ENCODE data around the gene CASKIN2.
A peak's percentile ranks its signal among the peaks of the same experiment; 100 is the strongest.

The CASKIN2 gene

GRCh38 chr17:75476271-75476671 is 39.1 kb downstream of the CASKIN2 start:
- Mint-ChIP-seq H3K4me1 (peaks cover 66% of the 10 kb centered on the region), H3K27me3 (ENCODE audit: low read depth) (no peaks in the 10 kb centered on the region), H3K36me3 (ENCODE audit: low read depth) (peaks cover 15% of the 10 kb centered on the region), H3K4me3 (peak overlapping the region; percentile 75 to 78 (median 78)), H3K27ac (peak overlapping the region; percentile 95 to 97 (median 95)), H3K9me3 (no peaks in the 10 kb centered on the region)
- TF ChIP-seq, protein P1, sequence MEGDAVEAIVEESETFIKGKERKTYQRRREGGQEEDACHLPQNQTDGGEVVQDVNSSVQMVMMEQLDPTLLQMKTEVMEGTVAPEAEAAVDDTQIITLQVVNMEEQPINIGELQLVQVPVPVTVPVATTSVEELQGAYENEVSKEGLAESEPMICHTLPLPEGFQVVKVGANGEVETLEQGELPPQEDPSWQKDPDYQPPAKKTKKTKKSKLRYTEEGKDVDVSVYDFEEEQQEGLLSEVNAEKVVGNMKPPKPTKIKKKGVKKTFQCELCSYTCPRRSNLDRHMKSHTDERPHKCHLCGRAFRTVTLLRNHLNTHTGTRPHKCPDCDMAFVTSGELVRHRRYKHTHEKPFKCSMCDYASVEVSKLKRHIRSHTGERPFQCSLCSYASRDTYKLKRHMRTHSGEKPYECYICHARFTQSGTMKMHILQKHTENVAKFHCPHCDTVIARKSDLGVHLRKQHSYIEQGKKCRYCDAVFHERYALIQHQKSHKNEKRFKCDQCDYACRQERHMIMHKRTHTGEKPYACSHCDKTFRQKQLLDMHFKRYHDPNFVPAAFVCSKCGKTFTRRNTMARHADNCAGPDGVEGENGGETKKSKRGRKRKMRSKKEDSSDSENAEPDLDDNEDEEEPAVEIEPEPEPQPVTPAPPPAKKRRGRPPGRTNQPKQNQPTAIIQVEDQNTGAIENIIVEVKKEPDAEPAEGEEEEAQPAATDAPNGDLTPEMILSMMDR (IDR thresholded peaks at IDR 0.05; ENCODE audit: unreplicated experiment in 3 of 3) = no peak

- Mint-ChIP-seq H3K4me1 (peaks cover 62% of the 10 kb centered on the region), H3K27me3 (ENCODE audit: low read depth) (no peaks in the 10 kb centered on the region), H3K4me3 (peak overlapping the region; percentile 75 to 78 (median 78)), H3K27ac (peak overlapping the region; percentile 95 to 97 (median 95)), H3K9me3 (no peaks in the 10 kb centered on the region), H3K36me3 (ENCODE audit: low read depth) (peaks cover 16% of the 10 kb centered on the region)
- TF ChIP-seq, protein P1 (IDR thresholded peaks at IDR 0.05; ENCODE audit: unreplicated experiment in 3 of 3) = no peak
Observed at GRCh38 chr17:75475851-75476250, 39.5 kb downstream of the CASKIN2 start.

- Mint-ChIP-seq H3K36me3 (ENCODE audit: low read depth) (peaks cover 16% of the 10 kb centered on the region), H3K4me1 (peaks cover 56% of the 10 kb centered on the region), H3K9me3 (no peaks in the 10 kb centered on the region), H3K27ac (peak overlapping the region; percentile 95 to 97 (median 95)), H3K27me3 (ENCODE audit: low read depth) (no peaks in the 10 kb centered on the region), H3K4me3 (peak overlapping the region; percentile 75 to 78 (median 78))
- TF ChIP-seq, protein P1 (IDR thresholded peaks at IDR 0.05; ENCODE audit: unreplicated experiment in 3 of 3) = no peak
Observed at GRCh38 chr17:75475144-75475835, 40.0 kb downstream of the CASKIN2 start.

GRCh38 chr17:75474736-75475135 is 40.6 kb downstream of the CASKIN2 start:
- Mint-ChIP-seq H3K36me3 (ENCODE audit: low read depth) (peaks cover 16% of the 10 kb centered on the region), H3K4me1 (peaks cover 50% of the 10 kb centered on the region), H3K27ac (peak overlapping the region; percentile 95 to 97 (median 95)), H3K27me3 (ENCODE audit: low read depth) (no peaks in the 10 kb centered on the region), H3K9me3 (no peaks in the 10 kb centered on the region), H3K4me3 (peak overlapping the region in 1 of 3 experiments; percentile 11)
- TF ChIP-seq, protein P1 (IDR thresholded peaks at IDR 0.05; ENCODE audit: unreplicated experiment in 3 of 3) = no peak

GRCh38 chr17:75473246-75473645 is 42.1 kb downstream of the CASKIN2 start:
- Mint-ChIP-seq H3K27me3 (ENCODE audit: low read depth) (no peaks in the 10 kb centered on the region), H3K27ac (peak overlapping the region in 1 of 3 experiments; percentile 67), H3K36me3 (ENCODE audit: low read depth) (peaks cover 22% of the 10 kb centered on the region), H3K4me3 (no peak overlapping the region), H3K4me1 (peaks cover 40% of the 10 kb centered on the region), H3K9me3 (no peaks in the 10 kb centered on the region)
- TF ChIP-seq, protein P1 (IDR thresholded peaks at IDR 0.05; ENCODE audit: unreplicated experiment in 3 of 3) = no peak

GRCh38 chr17:75472119-75472518 is 43.2 kb downstream of the CASKIN2 start:
- peaks cover 27% of the 10 kb centered on the region for H3K36me3 Mint-ChIP-seq (ENCODE audit: low read depth)
- no peak overlapping the region for H3K4me3 Mint-ChIP-seq
- peaks cover 35% of the 10 kb centered on the region for H3K4me1 Mint-ChIP-seq

More at GRCh38 chr17:75472119-75472518, 43.2 kb downstream of the CASKIN2 start:
- H3K27me3 Mint-ChIP-seq (ENCODE audit: low read depth) = no peaks in the 10 kb centered on the region
- no peaks in the 10 kb centered on the region for H3K9me3 Mint-ChIP-seq
- TF ChIP-seq, protein P1 (IDR thresholded peaks at IDR 0.05; ENCODE audit: unreplicated experiment in 3 of 3) = no peak
- no peak overlapping the region for H3K27ac Mint-ChIP-seq

All from nephron (organoid).